ENCODE data around the gene FGD3. TPM values are rescaled to one million over a fixed set of nuclear protein-coding genes. Genes with fewer than 3 reads are reported as not detected.

Gene FGD3
- total and polyA plus RNA-seq, 2 donors (not counting 1 experiment from before 2014, with no cell fraction given), result not detected

DNA sequence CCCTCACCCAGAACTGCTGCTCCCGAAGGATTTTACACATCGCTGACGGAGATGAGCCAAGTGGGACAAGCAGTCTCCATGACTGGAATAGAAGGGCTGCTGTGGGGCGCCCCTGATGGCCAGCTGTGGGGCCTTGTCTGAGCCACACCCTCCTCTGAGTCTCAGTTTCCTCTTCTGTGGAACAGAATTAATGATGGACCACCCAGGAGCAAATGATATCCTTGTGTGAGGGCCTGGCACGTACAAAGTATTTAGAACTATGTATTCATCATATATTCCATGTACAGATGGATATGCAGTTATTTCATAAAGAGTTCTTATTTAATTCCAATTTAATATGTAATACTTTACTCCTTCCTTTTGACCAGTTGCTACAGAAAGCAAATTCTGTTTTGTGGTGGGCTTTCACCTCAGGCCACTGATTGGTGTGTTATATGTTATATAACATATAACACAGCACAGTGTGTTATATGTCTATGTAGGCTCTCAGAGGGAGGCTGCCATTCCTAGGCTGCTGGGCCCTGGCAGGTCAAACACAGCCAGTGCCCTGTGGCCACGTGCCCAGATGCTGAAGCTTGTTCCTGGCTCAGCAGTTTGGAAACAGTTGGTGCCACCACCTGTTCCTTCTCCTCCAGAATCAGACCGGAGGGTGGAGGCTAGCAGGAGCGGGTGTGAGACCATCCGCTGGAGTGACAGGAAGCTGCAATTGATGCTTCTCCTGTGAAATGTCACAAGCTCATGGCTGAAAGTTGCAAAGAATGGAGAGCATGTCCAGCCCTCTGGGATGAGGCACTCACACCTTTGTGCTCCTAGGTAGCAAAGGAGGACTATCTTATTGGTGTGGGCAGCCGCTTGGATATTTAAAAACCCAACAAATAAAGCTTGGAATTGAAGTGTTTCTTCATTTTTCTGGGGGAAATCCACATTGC lies 4.4 kb upstream of the FGD3 start:
- H3K9ac ChIP-seq (ENCODE audit: insufficient read depth, low read length), result no peak overlapping the region
- no peak overlapping the region for H3K4me3 ChIP-seq (replicated peaks in 1 of 4; ENCODE audit: control extremely low read depth in 1 of 4, insufficient read depth in 1 of 4, low read depth in 3 of 4, low read length in 4 of 4)
- DNase-seq (ENCODE audit: low read depth in 2 of 2), result no peak
- H4K20me1 ChIP-seq (ENCODE audit: control insufficient read depth, extremely low read depth, insufficient read depth, low read length), result no peaks in the 10 kb centered on the region
- H3K9me3 ChIP-seq (ENCODE audit: control insufficient read depth, insufficient read depth, low read depth, low read length), result no peaks in the 10 kb centered on the region
- no peak overlapping the region for H2AFZ ChIP-seq (ENCODE audit: low read length)
- H3K36me3 ChIP-seq (ENCODE audit: control insufficient read depth, insufficient read depth, low read length), result no peaks in the 10 kb centered on the region
- H3K4me2 ChIP-seq (ENCODE audit: extremely low read depth, insufficient read depth, low read length), result no peak overlapping the region
- TF ChIP-seq EZH2 (IDR thresholded peaks at IDR 0.05; ENCODE audit: low read length, missing control alignments), result no peak
- TF ChIP-seq, protein P1, sequence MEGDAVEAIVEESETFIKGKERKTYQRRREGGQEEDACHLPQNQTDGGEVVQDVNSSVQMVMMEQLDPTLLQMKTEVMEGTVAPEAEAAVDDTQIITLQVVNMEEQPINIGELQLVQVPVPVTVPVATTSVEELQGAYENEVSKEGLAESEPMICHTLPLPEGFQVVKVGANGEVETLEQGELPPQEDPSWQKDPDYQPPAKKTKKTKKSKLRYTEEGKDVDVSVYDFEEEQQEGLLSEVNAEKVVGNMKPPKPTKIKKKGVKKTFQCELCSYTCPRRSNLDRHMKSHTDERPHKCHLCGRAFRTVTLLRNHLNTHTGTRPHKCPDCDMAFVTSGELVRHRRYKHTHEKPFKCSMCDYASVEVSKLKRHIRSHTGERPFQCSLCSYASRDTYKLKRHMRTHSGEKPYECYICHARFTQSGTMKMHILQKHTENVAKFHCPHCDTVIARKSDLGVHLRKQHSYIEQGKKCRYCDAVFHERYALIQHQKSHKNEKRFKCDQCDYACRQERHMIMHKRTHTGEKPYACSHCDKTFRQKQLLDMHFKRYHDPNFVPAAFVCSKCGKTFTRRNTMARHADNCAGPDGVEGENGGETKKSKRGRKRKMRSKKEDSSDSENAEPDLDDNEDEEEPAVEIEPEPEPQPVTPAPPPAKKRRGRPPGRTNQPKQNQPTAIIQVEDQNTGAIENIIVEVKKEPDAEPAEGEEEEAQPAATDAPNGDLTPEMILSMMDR (conservative IDR thresholded peaks at IDR 0.05 in 1 of 2, IDR thresholded peaks at IDR 0.05 in 1 of 2; ENCODE audit: low read depth in 1 of 2, low read length in 2 of 2), result no peak
- no peak overlapping the region for H3K27ac ChIP-seq (ENCODE audit: insufficient read depth, low read length)
- H3K4me1 ChIP-seq (ENCODE audit: control insufficient read depth, extremely low read depth, insufficient read depth, low read length), result no peaks in the 10 kb centered on the region
- H3K27me3 ChIP-seq (ENCODE audit: control insufficient read depth, insufficient read depth, low read length), result peaks cover 14% of the 10 kb centered on the region
- H3K79me2 ChIP-seq (ENCODE audit: control insufficient read depth, insufficient read depth, low read length), result no peaks in the 10 kb centered on the region

DNA sequence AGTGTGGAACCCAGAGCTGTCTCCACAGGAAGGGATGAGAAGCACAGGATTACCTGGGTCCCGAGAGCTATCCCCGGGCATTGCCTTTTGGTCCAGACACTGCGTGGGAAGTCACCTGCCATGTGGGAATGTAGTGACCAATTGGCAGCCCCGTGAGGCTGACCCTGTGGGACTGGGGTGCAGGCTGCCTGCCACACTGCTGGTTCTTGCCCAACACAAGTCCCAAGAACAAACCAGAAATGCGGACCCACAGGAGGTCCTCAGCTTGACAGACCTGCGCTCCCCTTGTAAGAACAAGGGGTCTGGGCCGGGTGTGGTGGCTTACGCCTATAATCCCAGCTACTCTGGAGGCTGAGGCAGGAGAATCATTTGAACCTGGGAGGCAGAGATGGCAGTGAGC lies 2.4 kb upstream of the FGD3 start:
- no peaks in the 10 kb centered on the region for H3K9me3 ChIP-seq (ENCODE audit: control insufficient read depth, insufficient read depth, low read depth, low read length)
- H4K20me1 ChIP-seq (ENCODE audit: control insufficient read depth, extremely low read depth, insufficient read depth, low read length), result no peaks in the 10 kb centered on the region
- H3K36me3 ChIP-seq (ENCODE audit: control insufficient read depth, insufficient read depth, low read length), result no peaks in the 10 kb centered on the region
- peaks cover 18% of the 10 kb centered on the region for H3K27me3 ChIP-seq (ENCODE audit: control insufficient read depth, insufficient read depth, low read length)
- H3K9ac ChIP-seq (ENCODE audit: insufficient read depth, low read length), result no peak overlapping the region
- DNase-seq (ENCODE audit: low read depth in 2 of 2), result no peak
- H3K4me3 ChIP-seq (replicated peaks in 1 of 4; ENCODE audit: control extremely low read depth in 1 of 4, insufficient read depth in 1 of 4, low read depth in 3 of 4, low read length in 4 of 4), result no peak overlapping the region
- no peak overlapping the region for H3K4me2 ChIP-seq (ENCODE audit: extremely low read depth, insufficient read depth, low read length)
- no peak overlapping the region for H3K27ac ChIP-seq (ENCODE audit: insufficient read depth, low read length)
- TF ChIP-seq, protein P1 (conservative IDR thresholded peaks at IDR 0.05 in 1 of 2, IDR thresholded peaks at IDR 0.05 in 1 of 2; ENCODE audit: low read depth in 1 of 2, low read length in 2 of 2), result no peak
- TF ChIP-seq EZH2 (IDR thresholded peaks at IDR 0.05; ENCODE audit: low read length, missing control alignments), result no peak
- no peaks in the 10 kb centered on the region for H3K79me2 ChIP-seq (ENCODE audit: control insufficient read depth, insufficient read depth, low read length)
- H3K4me1 ChIP-seq (ENCODE audit: control insufficient read depth, extremely low read depth, insufficient read depth, low read length), result no peaks in the 10 kb centered on the region
- no peak overlapping the region for H2AFZ ChIP-seq (ENCODE audit: low read length)

DNA sequence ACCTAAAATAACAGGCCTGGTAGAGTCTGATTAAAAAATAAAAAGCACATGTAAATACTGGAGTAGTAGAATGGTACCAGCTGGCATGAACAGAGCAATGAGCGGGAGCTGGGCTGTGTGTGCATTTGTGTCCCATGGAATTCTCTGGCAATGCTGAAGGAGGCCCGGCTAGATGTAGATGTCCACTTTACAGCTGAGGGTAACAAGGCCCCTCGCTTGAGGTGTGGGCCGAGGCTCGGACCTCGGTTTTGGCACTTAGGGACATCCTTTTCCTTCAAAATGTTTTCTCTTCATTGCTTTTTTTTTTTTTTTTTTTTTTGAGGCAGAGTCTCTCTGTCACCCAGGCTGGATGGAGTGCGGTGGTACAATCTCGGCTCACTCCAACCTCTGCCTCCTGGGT lies 1.5 kb upstream of the FGD3 start:
- no peak for DNase-seq (ENCODE audit: low read depth in 2 of 2)
- TF ChIP-seq, protein P1 (conservative IDR thresholded peaks at IDR 0.05 in 1 of 2, IDR thresholded peaks at IDR 0.05 in 1 of 2; ENCODE audit: low read depth in 1 of 2, low read length in 2 of 2), result no peak
- no peak for TF ChIP-seq EZH2 (IDR thresholded peaks at IDR 0.05; ENCODE audit: low read length, missing control alignments)
- H3K4me2 ChIP-seq (ENCODE audit: extremely low read depth, insufficient read depth, low read length), result no peak overlapping the region

More for the DNA sequence above, 1.5 kb upstream of the FGD3 start:
- no peak overlapping the region for H2AFZ ChIP-seq (ENCODE audit: low read length)
- H3K9me3 ChIP-seq (ENCODE audit: control insufficient read depth, insufficient read depth, low read depth, low read length), result no peaks in the 10 kb centered on the region
- peaks cover 18% of the 10 kb centered on the region for H3K27me3 ChIP-seq (ENCODE audit: control insufficient read depth, insufficient read depth, low read length)
- H3K4me3 ChIP-seq (replicated peaks in 1 of 4; ENCODE audit: control extremely low read depth in 1 of 4, insufficient read depth in 1 of 4, low read depth in 3 of 4, low read length in 4 of 4), result no peak overlapping the region
- H4K20me1 ChIP-seq (ENCODE audit: control insufficient read depth, extremely low read depth, insufficient read depth, low read length), result no peaks in the 10 kb centered on the region
- no peak overlapping the region for H3K27ac ChIP-seq (ENCODE audit: insufficient read depth, low read length)
- H3K79me2 ChIP-seq (ENCODE audit: control insufficient read depth, insufficient read depth, low read length), result no peaks in the 10 kb centered on the region
- H3K36me3 ChIP-seq (ENCODE audit: control insufficient read depth, insufficient read depth, low read length), result no peaks in the 10 kb centered on the region
- no peaks in the 10 kb centered on the region for H3K4me1 ChIP-seq (ENCODE audit: control insufficient read depth, extremely low read depth, insufficient read depth, low read length)
- H3K9ac ChIP-seq (ENCODE audit: insufficient read depth, low read length), result no peak overlapping the region

All from fibroblast of lung (primary cell).